22Rv1 (cell line): ENCODE results near the gene DENND4A.

Experiments
- CTCF ChIP-seq: fragments of 450-650 bp; IDR thresholded peaks from 2 replicates; pipeline ENCODE4 v1.5.1; 2017; ENCODE audit warnings: mild to moderate bottlenecking
- ZFX ChIP-seq: fragments of 450-650 bp; IDR thresholded peaks from 2 replicates; pipeline ENCODE4 v1.6.1; 2017; ENCODE audit warnings: antibody characterized with exemption, borderline replicate concordance

- TF ChIP-seq CTCF (no peak), ZFX (no peak)
Measured at GRCh38 chr15:65761210-65761926, 30.7 kb downstream of the DENND4A start.
